Endodermal cell (in vitro differentiated cells): ENCODE measurements around the gene HPN. TPM values are rescaled to one million over a fixed set of nuclear protein-coding genes. Genes with fewer than 3 reads are reported as not detected.
A peak's percentile ranks its signal among the peaks of the same experiment; 100 is the strongest.

Experiments used
- DNase-seq: peaks from one replicate; pipeline ENCODE4 v3.0.0-alpha.2; 2017
- H3K27ac ChIP-seq: 2 replicates; pipeline ENCODE4 v1.5.1; 2013; ENCODE audit warnings: mild to moderate bottlenecking, low read depth, low read length, moderate library complexity
- H3K27me3 ChIP-seq: 2 replicates; pipeline ENCODE4 v1.6.1; 2013; ENCODE audit warnings: mild to moderate bottlenecking, low read length, moderate library complexity; ENCODE audit not compliant: insufficient read depth, control insufficient read depth, poor library complexity, severe bottlenecking
- H3K36me3 ChIP-seq: 2 replicates; pipeline ENCODE4 v1.7.0; 2013; ENCODE audit warnings: mild to moderate bottlenecking, low read length, moderate library complexity; ENCODE audit not compliant: control insufficient read depth, insufficient read depth
- H3K4me1 ChIP-seq: one replicate; pipeline ENCODE4 v1.7.0; 2013; ENCODE audit warnings: low read length; ENCODE audit not compliant: control insufficient read depth, insufficient read depth
- H3K4me3 ChIP-seq: 2 replicates; pipeline ENCODE4 v1.5.1; 2013; ENCODE audit warnings: mild to moderate bottlenecking, low read length, moderate library complexity
- H3K9ac ChIP-seq: 2 replicates; pipeline ENCODE4 v1.6.1; 2013; ENCODE audit warnings: mild to moderate bottlenecking, low read length, moderate library complexity; ENCODE audit not compliant: poor library complexity, severe bottlenecking; ENCODE audit errors: extremely low read depth
- H3K9me3 ChIP-seq: 2 replicates; pipeline ENCODE4 v1.6.1; 2013; ENCODE audit warnings: mild to moderate bottlenecking, low read length, moderate library complexity; ENCODE audit not compliant: control insufficient read depth
- H3K27ac Mint-ChIP-seq: 2 replicates; pipeline ENCODE4 v1.8.0; 2020; ENCODE audit warnings: mixed read lengths
- H3K27me3 Mint-ChIP-seq: 2 replicates; pipeline ENCODE4 v1.8.0; 2021; ENCODE audit warnings: mild to moderate bottlenecking, mixed read lengths; ENCODE audit not compliant: insufficient read depth
- H3K36me3 Mint-ChIP-seq: 2 replicates; pipeline ENCODE4 v1.8.0; 2020; ENCODE audit warnings: low read depth, mixed read lengths
- H3K4me1 Mint-ChIP-seq: 2 replicates; pipeline ENCODE4 v1.8.0; 2020; ENCODE audit warnings: mixed read lengths
- H3K4me3 Mint-ChIP-seq: 2 replicates; pipeline ENCODE4 v1.8.0; 2020; ENCODE audit warnings: mild to moderate bottlenecking, moderate library complexity, mixed read lengths
- H3K9me3 Mint-ChIP-seq: 2 replicates; pipeline ENCODE4 v1.8.0; 2020; ENCODE audit warnings: mild to moderate bottlenecking, mixed read lengths
- WGBS, 2 experiments: methylation state at CpG; one replicate each; pipeline versions ENCODE4 v1.1.5 to v1.1.7; 2013; ENCODE audit warnings: missing lambda C conversion rate in 2 of 2, mixed read lengths in 1 of 2; ENCODE audit not compliant: insufficient coverage in 1 of 2, insufficient read length in 1 of 2; 5-methylcytosine and 5-hydroxymethylcytosine counted together
- total RNA-seq, 2 donors: library from RNA; stranded (reverse); fragmentation: NEBNext Ultra II Directional in 1 of 2; extraction: Animal tissue kit (Norgen Biotek cat#: 25700) in 1 of 2; gene quantifications; 2 replicates in 1 of 2; 3 replicates in 1 of 2; pipeline ENCODE4 v1.2.1, GENCODE V29; 2021
- TF ChIP-seq, protein P1 (sequence below): fragments of 200-600 bp; sonication (generic); conservative IDR thresholded peaks from 2 replicates; pipeline ENCODE4 v1.5.0; 2021; ENCODE audit warnings: antibody characterized with exemption, mild to moderate bottlenecking

Gene HPN
- total RNA-seq, 2 donors from 2014 or later: 29.0 to 49.6 TPM

DNA sequence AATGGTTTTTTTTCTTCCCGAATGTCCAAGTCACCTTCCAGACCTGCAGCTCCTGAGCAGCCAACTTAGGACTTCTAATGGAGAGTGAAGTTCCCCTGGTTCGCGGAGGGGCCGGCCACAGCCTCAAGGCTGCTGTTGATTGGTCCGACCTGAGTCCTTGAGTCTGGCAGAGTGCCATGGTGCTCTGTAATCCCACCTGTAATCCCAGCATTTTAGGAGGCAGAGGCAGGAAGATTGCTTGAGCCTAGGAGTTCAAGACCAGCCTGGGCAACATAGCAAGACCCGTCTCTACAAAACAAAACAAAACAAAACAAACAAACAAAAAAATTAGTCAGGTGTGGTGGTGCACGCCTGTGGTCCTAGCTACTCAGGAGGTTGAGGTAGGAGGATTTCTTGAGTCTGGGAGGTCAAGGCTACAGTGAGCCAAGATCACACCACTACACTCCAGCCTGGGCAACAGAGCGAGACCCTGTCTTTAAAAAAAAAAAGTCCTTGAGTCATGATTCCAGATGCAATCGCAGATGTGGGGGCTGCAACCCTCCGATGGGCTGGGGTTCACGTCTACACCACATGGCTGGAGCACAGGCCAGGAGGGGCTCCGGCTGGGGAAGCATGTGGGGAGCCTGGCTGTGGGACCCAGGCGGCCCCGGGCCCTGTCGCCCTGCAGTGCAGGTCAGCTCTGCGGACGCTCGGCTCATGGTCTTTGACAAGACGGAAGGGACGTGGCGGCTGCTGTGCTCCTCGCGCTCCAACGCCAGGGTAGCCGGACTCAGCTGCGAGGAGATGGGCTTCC lies 17.7 kb downstream of the HPN start:
- Histone ChIP-seq H3K27me3 (no peaks in the 10 kb centered on the region), H3K4me1 (no peaks in the 10 kb centered on the region), H3K36me3 (no peaks in the 10 kb centered on the region), H3K9ac (no peak overlapping the region), H3K9me3 (no peaks in the 10 kb centered on the region), H3K27ac (no peak overlapping the region), H3K4me3 (no peak overlapping the region)
- TF ChIP-seq, protein P1, sequence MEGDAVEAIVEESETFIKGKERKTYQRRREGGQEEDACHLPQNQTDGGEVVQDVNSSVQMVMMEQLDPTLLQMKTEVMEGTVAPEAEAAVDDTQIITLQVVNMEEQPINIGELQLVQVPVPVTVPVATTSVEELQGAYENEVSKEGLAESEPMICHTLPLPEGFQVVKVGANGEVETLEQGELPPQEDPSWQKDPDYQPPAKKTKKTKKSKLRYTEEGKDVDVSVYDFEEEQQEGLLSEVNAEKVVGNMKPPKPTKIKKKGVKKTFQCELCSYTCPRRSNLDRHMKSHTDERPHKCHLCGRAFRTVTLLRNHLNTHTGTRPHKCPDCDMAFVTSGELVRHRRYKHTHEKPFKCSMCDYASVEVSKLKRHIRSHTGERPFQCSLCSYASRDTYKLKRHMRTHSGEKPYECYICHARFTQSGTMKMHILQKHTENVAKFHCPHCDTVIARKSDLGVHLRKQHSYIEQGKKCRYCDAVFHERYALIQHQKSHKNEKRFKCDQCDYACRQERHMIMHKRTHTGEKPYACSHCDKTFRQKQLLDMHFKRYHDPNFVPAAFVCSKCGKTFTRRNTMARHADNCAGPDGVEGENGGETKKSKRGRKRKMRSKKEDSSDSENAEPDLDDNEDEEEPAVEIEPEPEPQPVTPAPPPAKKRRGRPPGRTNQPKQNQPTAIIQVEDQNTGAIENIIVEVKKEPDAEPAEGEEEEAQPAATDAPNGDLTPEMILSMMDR: no peak
- no peaks in the 10 kb centered on the region for H3K36me3 Mint-ChIP-seq
- H3K27ac Mint-ChIP-seq: no peak overlapping the region
- no peaks in the 10 kb centered on the region for H3K27me3 Mint-ChIP-seq
- WGBS, 2 experiments: 91 to 94% methylated on average over 22 to 25 of the region's 26 CpGs
- H3K9me3 Mint-ChIP-seq: no peaks in the 10 kb centered on the region
- peaks cover 13% of the 10 kb centered on the region for H3K4me1 Mint-ChIP-seq
- H3K4me3 Mint-ChIP-seq: no peak overlapping the region
- DNase-seq: peak; percentile 71

DNA sequence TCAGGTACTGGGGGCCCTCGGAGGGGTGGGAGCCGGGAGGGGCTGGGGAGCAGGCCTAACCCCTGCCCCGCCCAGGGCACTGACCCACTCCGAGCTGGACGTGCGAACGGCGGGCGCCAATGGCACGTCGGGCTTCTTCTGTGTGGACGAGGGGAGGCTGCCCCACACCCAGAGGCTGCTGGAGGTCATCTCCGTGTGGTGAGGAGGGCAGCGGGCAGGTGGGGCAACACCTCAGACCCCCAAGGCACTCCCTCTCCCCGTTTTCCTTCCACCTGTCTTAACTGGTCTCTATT lies 18.2 kb downstream of the HPN start:
- H3K36me3 Mint-ChIP-seq: no peaks in the 10 kb centered on the region
- peaks cover 2% of the 10 kb centered on the region for H3K27me3 Mint-ChIP-seq
- Histone ChIP-seq H3K9me3 (no peaks in the 10 kb centered on the region), H3K9ac (no peak overlapping the region), H3K27me3 (no peaks in the 10 kb centered on the region), H3K27ac (no peak overlapping the region), H3K4me3 (no peak overlapping the region), H3K36me3 (no peaks in the 10 kb centered on the region), H3K4me1 (no peaks in the 10 kb centered on the region)
- H3K4me3 Mint-ChIP-seq: no peak overlapping the region
- TF ChIP-seq, protein P1: no peak
- H3K27ac Mint-ChIP-seq: no peak overlapping the region
- WGBS, 2 experiments: 96% methylated on average over 14 to 15 of the region's 15 CpGs
- DNase-seq: no peak
- no peaks in the 10 kb centered on the region for H3K9me3 Mint-ChIP-seq
- peaks cover 13% of the 10 kb centered on the region for H3K4me1 Mint-ChIP-seq

DNA sequence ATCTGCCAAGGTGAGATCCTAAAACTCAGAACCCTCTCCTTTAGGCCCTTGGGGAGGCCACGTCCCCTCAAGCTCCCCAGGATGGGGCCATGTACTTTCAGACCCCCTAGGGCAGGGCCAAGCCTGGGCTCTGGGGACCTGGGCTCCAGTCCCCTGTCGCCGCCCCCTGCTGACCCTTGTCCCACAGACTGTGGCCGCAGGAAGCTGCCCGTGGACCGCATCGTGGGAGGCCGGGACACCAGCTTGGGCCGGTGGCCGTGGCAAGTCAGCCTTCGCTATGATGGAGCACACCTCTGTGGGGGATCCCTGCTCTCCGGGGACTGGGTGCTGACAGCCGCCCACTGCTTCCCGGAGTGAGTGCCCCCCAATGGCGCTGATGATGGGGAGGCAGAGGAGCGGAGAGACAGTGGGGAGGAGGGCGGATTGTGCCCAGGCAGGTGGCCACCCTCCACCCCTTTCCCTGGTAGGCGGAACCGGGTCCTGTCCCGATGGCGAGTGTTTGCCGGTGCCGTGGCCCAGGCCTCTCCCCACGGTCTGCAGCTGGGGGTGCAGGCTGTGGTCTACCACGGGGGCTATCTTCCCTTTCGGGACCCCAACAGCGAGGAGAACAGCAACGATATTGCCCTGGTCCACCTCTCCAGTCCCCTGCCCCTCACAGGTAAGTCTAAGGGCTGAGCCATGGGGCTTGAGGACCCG lies 18.8 kb downstream of the HPN start:
- Mint-ChIP-seq H3K4me3 (no peak overlapping the region), H3K27me3 (peaks cover 2% of the 10 kb centered on the region), H3K9me3 (no peaks in the 10 kb centered on the region), H3K27ac (no peak overlapping the region), H3K4me1 (peaks cover 10% of the 10 kb centered on the region), H3K36me3 (no peaks in the 10 kb centered on the region)
- Histone ChIP-seq H3K27ac (no peak overlapping the region), H3K4me3 (no peak overlapping the region), H3K9ac (no peak overlapping the region), H3K36me3 (no peaks in the 10 kb centered on the region), H3K4me1 (no peaks in the 10 kb centered on the region), H3K9me3 (no peaks in the 10 kb centered on the region), H3K27me3 (no peaks in the 10 kb centered on the region)
- DNase-seq: no peak
- WGBS, 2 experiments: 93 to 94% methylated on average over 17 to 29 of the region's 29 CpGs
- TF ChIP-seq, protein P1: no peak
